Thyroid gland (tissue), 4 donors: ENCODE measurements around the gene CLIC1. TPM values are rescaled to one million over a fixed set of nuclear protein-coding genes. Genes with fewer than 3 reads are reported as not detected.
A peak's percentile ranks its signal among the peaks of the same experiment; 100 is the strongest.

Source experiments
- DNase-seq, 2 donors: peaks; one replicate each; pipeline ENCODE4 v3.0.0-alpha.2; 2019
- H3K27ac ChIP-seq, 3 donors: fragments of 200-600 bp; sonication (generic); 1 replicate in 2 of 3; 2 replicates in 1 of 3; pipeline ENCODE4 v1.5.1; 2016 to 2019; ENCODE audit warnings: mild to moderate bottlenecking in 1 of 3, moderate library complexity in 1 of 3
- H3K27me3 ChIP-seq: fragments of 200-600 bp; sonication (generic); one replicate; pipeline ENCODE4 v1.5.1; 2019
- H3K36me3 ChIP-seq, 2 donors: fragments of 200-600 bp; sonication (generic); one replicate each; pipeline ENCODE4 v1.5.1; 2016 to 2019
- H3K4me1 ChIP-seq, 2 donors: fragments of 200-600 bp; sonication (generic); one replicate each; pipeline ENCODE4 v1.5.1; 2017 to 2019
- H3K4me3 ChIP-seq, 3 donors: fragments of 200-600 bp; sonication (generic); replicated peaks in 1 of 3; 1 replicate in 2 of 3; 2 replicates in 1 of 3; pipeline ENCODE4 v1.5.1; 2016; ENCODE audit warnings: mild to moderate bottlenecking in 1 of 3
- H3K9me3 ChIP-seq: fragments of 200-600 bp; sonication (generic); one replicate; pipeline ENCODE4 v1.5.1; 2017
- CTCF ChIP-seq, 6 experiments: fragments of 200-600 bp in 3 of 6; fragments of 450-650 bp in 3 of 6; sonication (generic) in 3 of 6; IDR thresholded peaks; one replicate each; pipeline ENCODE4 v1.5.1; 2016 to 2019; ENCODE audit warnings: antibody characterized with exemption in 6 of 6, mild to moderate bottlenecking in 2 of 6, inconsistent platforms in 1 of 6, moderate library complexity in 1 of 6
- POLR2A ChIP-seq, 2 donors: fragments of 450-650 bp; IDR thresholded peaks; one replicate each; pipeline ENCODE4 v1.6.1; 2017; ENCODE audit warnings: antibody characterized with exemption in 2 of 2, mild to moderate bottlenecking in 2 of 2, moderate library complexity in 1 of 2
- WGBS, 2 donors: methylation state at CpG; one replicate each; pipeline ENCODE4 v1.1.5; 2017; 5-methylcytosine and 5-hydroxymethylcytosine counted together
- intact Hi-C: fragments of 100-400 bp; cut with DNase I; formaldehyde crosslinking; loops from one replicate; pipeline ENCODE4 v1.15.1; 2023
- total RNA-seq, 4 donors: library from RNA; depleted of rRNA; stranded (reverse); fragments of >200 nt; gene quantifications; one replicate each; pipeline ENCODE4 v1.2.3, GENCODE V29; 2016

CLIC1 gene
- total RNA-seq, 4 donors from 2014 or later = 222 to 314 (median 247) TPM

- no peak for DNase-seq
- 92 to 97% methylated on average over 3 of the region's 3 CpGs for WGBS, 2 donors
- TF ChIP-seq CTCF (IDR thresholded peaks at IDR 0.05) (no peak), POLR2A (IDR thresholded peaks at IDR 0.05) (no peak)
- Histone ChIP-seq H3K9me3 (no peaks in the 10 kb centered on the region), H3K27ac (no peak overlapping the region), H3K27me3 (no peaks in the 10 kb centered on the region), H3K4me1 (peaks cover 19 to 35% of the 10 kb centered on the region in 2 donors), H3K36me3 (peaks cover 0 to 2% of the 10 kb centered on the region in 2 donors), H3K4me3 (no peak overlapping the region)
- intact Hi-C loops = loop anchor here (10.0 kb wide), 1 partner anchor 113 kb away; no protein-coding TSS in a partner anchor
These were observed 14.2 kb downstream of the CLIC1 start for GRCh38 chr6:31722173-31722572.

- 84 to 97% methylated on average over 4 of the region's 4 CpGs for WGBS, 2 donors
- Histone ChIP-seq H3K36me3 (no peaks in the 10 kb centered on the region), H3K27me3 (no peaks in the 10 kb centered on the region), H3K27ac (no peak within 1 kb of the TSS), H3K4me1 (peaks cover 15 to 28% of the 10 kb centered on the region in 2 donors), H3K9me3 (no peaks in the 10 kb centered on the region), H3K4me3 (no peak within 1 kb of the TSS)
- DNase-seq = no peak
- intact Hi-C loops = loop anchor here (10.0 kb wide), 1 partner anchor 113 kb away; no protein-coding TSS in a partner anchor
- TF ChIP-seq CTCF (IDR thresholded peaks at IDR 0.05) = no peak
- TF ChIP-seq POLR2A (IDR thresholded peaks at IDR 0.05) = no peak
These were observed 14.8 kb downstream of the CLIC1 start, which contains the start of gene LY6G6C for GRCh38 chr6:31721351-31722020. Gene LY6G6C (minus strand): TSS chr6:31721746. CDS start chr6:31721679, 67 bp downstream.

- H3K4me3 ChIP-seq = no peak overlapping the region
- H3K4me1 ChIP-seq = peaks cover 15 to 20% of the 10 kb centered on the region in 2 donors
- no peak for TF ChIP-seq CTCF (IDR thresholded peaks at IDR 0.05)
- TF ChIP-seq POLR2A (IDR thresholded peaks at IDR 0.05) = no peak
- no peaks in the 10 kb centered on the region for H3K36me3 ChIP-seq
- no peak overlapping the region for H3K27ac ChIP-seq
- WGBS, 2 donors = 81 to 88% methylated on average over 5 of the region's 5 CpGs
- no peaks in the 10 kb centered on the region for H3K9me3 ChIP-seq
- intact Hi-C loops = loop anchor here (10.0 kb wide), 1 partner anchor 115 kb away; no protein-coding TSS in a partner anchor
- H3K27me3 ChIP-seq = no peaks in the 10 kb centered on the region
- DNase-seq = no peak
These were observed 16.0 kb downstream of the CLIC1 start for GRCh38 chr6:31720196-31720770.

GRCh38 chr6:31719001-31719400 is 17.3 kb downstream of the CLIC1 start:
- WGBS, 2 donors = 72 to 77% methylated on average over 6 of the region's 6 CpGs
- no peaks in the 10 kb centered on the region for H3K27me3 ChIP-seq
- H3K4me1 ChIP-seq = peaks cover 21 to 27% of the 10 kb centered on the region in 2 donors
- DNase-seq = no peak
- no peaks in the 10 kb centered on the region for H3K9me3 ChIP-seq
- H3K4me3 ChIP-seq = no peak overlapping the region
- intact Hi-C loops = no loop called here
- TF ChIP-seq CTCF (IDR thresholded peaks at IDR 0.05) (no peak), POLR2A (IDR thresholded peaks at IDR 0.05) (no peak)
- H3K27ac ChIP-seq = peak overlapping the region; percentile 59 to 78 (median 69)
- H3K36me3 ChIP-seq = no peaks in the 10 kb centered on the region

- WGBS, 2 donors = 23 to 45% methylated on average over 1 of the region's 1 CpG
- DNase-seq = peak; percentile 73 to 80
- Histone ChIP-seq H3K27me3 (no peaks in the 10 kb centered on the region), H3K27ac (peak overlapping the region; percentile 59 to 78 (median 69)), H3K4me1 (peaks cover 29 to 34% of the 10 kb centered on the region in 2 donors), H3K4me3 (no peak overlapping the region), H3K36me3 (no peaks in the 10 kb centered on the region), H3K9me3 (no peaks in the 10 kb centered on the region)
- TF ChIP-seq POLR2A (IDR thresholded peaks at IDR 0.05) (no peak), CTCF (IDR thresholded peaks at IDR 0.05) (no peak)
- intact Hi-C loops = no loop called here
These were observed 18.1 kb downstream of the CLIC1 start for GRCh38 chr6:31718265-31718664.
